ENCODE measurements around the gene TENT5C.

DNA sequence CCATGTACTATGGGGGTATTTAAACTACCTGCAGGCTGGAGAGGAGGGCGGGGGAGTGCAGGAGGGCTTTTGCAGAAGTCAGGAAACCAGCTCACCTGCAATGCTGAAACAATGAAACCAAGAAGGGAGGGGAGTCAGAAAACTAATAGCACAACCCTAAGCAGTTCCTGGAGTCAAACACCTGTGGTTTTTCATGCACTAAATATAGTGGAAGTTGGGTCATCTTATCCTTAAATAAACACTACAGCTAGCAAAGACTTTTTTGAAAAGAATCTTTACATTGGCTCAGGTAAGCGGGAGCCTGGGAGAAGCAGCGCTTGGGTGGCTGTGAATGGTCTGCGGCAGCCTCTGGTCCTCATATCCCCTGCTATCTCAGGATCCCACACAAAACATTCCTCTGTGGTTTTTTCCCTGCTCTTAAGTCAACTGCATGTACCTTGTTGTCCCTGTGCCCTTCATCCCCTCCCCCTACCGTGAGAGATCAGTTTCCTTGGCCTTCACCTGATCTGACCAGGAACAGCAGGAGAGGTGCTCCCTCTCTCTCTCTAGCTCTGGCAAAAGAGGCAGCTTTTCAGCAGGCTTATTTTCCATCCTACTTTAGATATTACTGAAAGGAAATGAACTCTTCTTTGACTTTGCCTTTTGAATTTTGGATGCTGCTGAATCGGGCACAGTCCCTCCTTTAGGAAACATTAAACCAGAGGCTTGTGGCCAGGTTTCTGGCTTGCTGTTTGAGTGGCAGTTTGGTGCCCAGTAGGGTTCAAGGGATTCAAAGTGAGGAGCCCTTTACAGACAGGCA, 26.6 kb downstream of the TENT5C start:
- TF ChIP-seq, protein P1, sequence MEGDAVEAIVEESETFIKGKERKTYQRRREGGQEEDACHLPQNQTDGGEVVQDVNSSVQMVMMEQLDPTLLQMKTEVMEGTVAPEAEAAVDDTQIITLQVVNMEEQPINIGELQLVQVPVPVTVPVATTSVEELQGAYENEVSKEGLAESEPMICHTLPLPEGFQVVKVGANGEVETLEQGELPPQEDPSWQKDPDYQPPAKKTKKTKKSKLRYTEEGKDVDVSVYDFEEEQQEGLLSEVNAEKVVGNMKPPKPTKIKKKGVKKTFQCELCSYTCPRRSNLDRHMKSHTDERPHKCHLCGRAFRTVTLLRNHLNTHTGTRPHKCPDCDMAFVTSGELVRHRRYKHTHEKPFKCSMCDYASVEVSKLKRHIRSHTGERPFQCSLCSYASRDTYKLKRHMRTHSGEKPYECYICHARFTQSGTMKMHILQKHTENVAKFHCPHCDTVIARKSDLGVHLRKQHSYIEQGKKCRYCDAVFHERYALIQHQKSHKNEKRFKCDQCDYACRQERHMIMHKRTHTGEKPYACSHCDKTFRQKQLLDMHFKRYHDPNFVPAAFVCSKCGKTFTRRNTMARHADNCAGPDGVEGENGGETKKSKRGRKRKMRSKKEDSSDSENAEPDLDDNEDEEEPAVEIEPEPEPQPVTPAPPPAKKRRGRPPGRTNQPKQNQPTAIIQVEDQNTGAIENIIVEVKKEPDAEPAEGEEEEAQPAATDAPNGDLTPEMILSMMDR (IDR thresholded peaks at IDR 0.05; ENCODE audit: low read depth, low read length, poor library complexity, severe bottlenecking), result no peak
- no peak for TF ChIP-seq EZH2phosphoT487 (IDR thresholded peaks at IDR 0.05; ENCODE audit: borderline replicate concordance, low read length)

Data from DOHH2 (cell line).